Measurements from ENCODE around the gene SMIM7. TPM values are rescaled to one million over a fixed set of nuclear protein-coding genes. Genes with fewer than 3 reads are reported as not detected.

SMIM7 gene
- total RNA-seq, 1 experiment from 2014 or later = 74.4 TPM

DNA sequence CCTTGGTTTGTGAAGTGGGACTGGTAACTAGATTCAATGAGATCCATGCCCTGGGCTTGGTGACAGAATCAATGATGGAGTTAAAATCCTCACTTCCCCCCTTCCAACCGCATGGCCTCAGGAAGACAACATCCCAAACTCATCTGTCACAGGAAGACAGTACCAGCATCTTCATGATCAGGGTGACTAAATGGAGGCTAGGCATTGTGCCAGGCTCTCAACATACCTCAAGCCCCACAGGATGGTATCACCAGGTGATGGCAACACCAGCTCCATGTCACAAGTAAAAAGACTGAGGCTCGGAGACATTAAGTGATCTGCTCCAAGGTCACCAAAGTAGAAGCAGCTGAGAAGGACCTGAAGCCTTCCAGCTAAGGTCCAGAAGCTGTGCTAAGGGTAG lies 46.1 kb downstream of the SMIM7 start:
- no peak overlapping the region for H3K27ac Mint-ChIP-seq (ENCODE audit: unreplicated experiment)
- no TSS peak for BruUV-seq (replicated peaks)
- no peak overlapping the region for H3K4me3 Mint-ChIP-seq (ENCODE audit: unreplicated experiment)
- Histone ChIP-seq H3K4me3 (ENCODE audit: low read depth, low read length) (no peak overlapping the region), H3K36me3 (ENCODE audit: control insufficient read depth, insufficient read depth, low read length) (no peaks in the 10 kb centered on the region), H3K9me3 (no peaks in the 10 kb centered on the region), H3K4me1 (no peaks in the 10 kb centered on the region), H3K27me3 (replicated peaks; ENCODE audit: control insufficient read depth, insufficient read depth, low read length) (no peaks in the 10 kb centered on the region)
- TF ChIP-seq, protein P1, sequence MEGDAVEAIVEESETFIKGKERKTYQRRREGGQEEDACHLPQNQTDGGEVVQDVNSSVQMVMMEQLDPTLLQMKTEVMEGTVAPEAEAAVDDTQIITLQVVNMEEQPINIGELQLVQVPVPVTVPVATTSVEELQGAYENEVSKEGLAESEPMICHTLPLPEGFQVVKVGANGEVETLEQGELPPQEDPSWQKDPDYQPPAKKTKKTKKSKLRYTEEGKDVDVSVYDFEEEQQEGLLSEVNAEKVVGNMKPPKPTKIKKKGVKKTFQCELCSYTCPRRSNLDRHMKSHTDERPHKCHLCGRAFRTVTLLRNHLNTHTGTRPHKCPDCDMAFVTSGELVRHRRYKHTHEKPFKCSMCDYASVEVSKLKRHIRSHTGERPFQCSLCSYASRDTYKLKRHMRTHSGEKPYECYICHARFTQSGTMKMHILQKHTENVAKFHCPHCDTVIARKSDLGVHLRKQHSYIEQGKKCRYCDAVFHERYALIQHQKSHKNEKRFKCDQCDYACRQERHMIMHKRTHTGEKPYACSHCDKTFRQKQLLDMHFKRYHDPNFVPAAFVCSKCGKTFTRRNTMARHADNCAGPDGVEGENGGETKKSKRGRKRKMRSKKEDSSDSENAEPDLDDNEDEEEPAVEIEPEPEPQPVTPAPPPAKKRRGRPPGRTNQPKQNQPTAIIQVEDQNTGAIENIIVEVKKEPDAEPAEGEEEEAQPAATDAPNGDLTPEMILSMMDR (IDR thresholded peaks at IDR 0.05; ENCODE audit: insufficient read depth in 1 of 2, low read depth in 1 of 2, low read length in 1 of 2, severe bottlenecking in 1 of 2, unreplicated experiment in 1 of 2) = no peak
- H3K36me3 Mint-ChIP-seq (ENCODE audit: insufficient read depth, unreplicated experiment) = peaks cover 21% of the 10 kb centered on the region
- H3K27me3 Mint-ChIP-seq (ENCODE audit: insufficient read depth, unreplicated experiment) = no peaks in the 10 kb centered on the region
- no peak for DNase-seq
- no peaks in the 10 kb centered on the region for H3K9me3 Mint-ChIP-seq (ENCODE audit: unreplicated experiment)
- ChIA-PET CTCF (no interaction called here), POLR2A (no interaction called here)
- peaks cover 7% of the 10 kb centered on the region for H3K4me1 Mint-ChIP-seq (ENCODE audit: low read depth, unreplicated experiment)
- intact Hi-C loops (cut with micrococcal nuclease; ENCODE audit: unreplicated experiment) = no loop called here

DNA sequence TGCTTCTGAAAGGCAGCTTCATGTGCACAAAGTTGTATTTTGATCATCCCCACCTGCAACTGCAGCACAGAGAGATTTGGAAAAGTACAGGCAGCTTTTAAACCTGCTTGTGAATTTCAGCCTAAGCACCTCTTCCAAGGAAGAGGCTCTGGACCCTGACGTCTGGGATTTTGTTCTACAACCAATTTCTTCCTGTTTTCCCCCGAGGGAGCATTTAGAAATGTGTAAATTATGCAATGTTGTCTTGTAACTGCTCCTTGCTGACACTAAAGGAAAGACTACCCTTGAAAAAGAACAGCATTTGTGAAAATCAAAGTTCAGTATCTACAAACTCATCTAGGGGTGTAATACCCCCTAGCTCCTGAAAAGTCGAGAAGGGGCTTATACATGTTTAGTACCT lies 47.3 kb downstream of the SMIM7 start:
- H3K4me1 Mint-ChIP-seq (ENCODE audit: low read depth, unreplicated experiment) = peaks cover 7% of the 10 kb centered on the region
- H3K27me3 ChIP-seq (replicated peaks; ENCODE audit: control insufficient read depth, insufficient read depth, low read length) = no peaks in the 10 kb centered on the region
- H3K27me3 Mint-ChIP-seq (ENCODE audit: insufficient read depth, unreplicated experiment) = no peaks in the 10 kb centered on the region
- H3K4me1 ChIP-seq = no peaks in the 10 kb centered on the region
- H3K4me3 ChIP-seq (ENCODE audit: low read depth, low read length) = no peak overlapping the region
- H3K9me3 Mint-ChIP-seq (ENCODE audit: unreplicated experiment) = no peaks in the 10 kb centered on the region
- BruUV-seq (replicated peaks) = no TSS peak
- H3K4me3 Mint-ChIP-seq (ENCODE audit: unreplicated experiment) = no peak overlapping the region
- ChIA-PET CTCF (no interaction called here), POLR2A (no interaction called here)
- H3K36me3 Mint-ChIP-seq (ENCODE audit: insufficient read depth, unreplicated experiment) = peaks cover 19% of the 10 kb centered on the region
- DNase-seq = no peak
- no peaks in the 10 kb centered on the region for H3K36me3 ChIP-seq (ENCODE audit: control insufficient read depth, insufficient read depth, low read length)
- TF ChIP-seq, protein P1 (IDR thresholded peaks at IDR 0.05; ENCODE audit: insufficient read depth in 1 of 2, low read depth in 1 of 2, low read length in 1 of 2, severe bottlenecking in 1 of 2, unreplicated experiment in 1 of 2) = no peak
- no peak overlapping the region for H3K27ac Mint-ChIP-seq (ENCODE audit: unreplicated experiment)
- no peaks in the 10 kb centered on the region for H3K9me3 ChIP-seq
- intact Hi-C loops (cut with micrococcal nuclease; ENCODE audit: unreplicated experiment) = no loop called here

DNA sequence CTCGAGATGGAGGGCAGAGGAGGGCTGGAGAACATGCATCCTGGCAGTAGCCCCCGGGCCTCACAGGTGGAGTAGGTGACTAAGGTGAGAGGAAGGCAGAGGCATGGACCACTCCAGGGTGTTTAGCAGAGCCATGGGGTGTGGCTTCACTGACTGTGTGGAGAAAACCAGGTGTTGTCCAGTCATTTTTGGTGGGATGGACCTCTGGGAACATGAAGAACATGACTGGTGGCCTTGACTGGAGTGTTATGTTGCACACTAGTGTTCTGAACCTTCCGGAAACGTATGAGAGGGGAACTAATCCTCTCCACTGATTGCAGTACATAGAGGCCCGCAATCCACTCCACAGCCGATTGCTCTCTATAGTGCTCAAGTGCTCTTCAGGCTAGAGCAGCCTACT lies 48.8 kb downstream of the SMIM7 start:
- ChIA-PET POLR2A (no interaction called here), CTCF (no interaction called here)
- peaks cover 11% of the 10 kb centered on the region for H3K36me3 Mint-ChIP-seq (ENCODE audit: insufficient read depth, unreplicated experiment)

More for the DNA sequence above, 48.8 kb downstream of the SMIM7 start:
- Mint-ChIP-seq H3K4me1 (ENCODE audit: low read depth, unreplicated experiment) (peaks cover 7% of the 10 kb centered on the region), H3K27ac (ENCODE audit: unreplicated experiment) (no peak overlapping the region), H3K4me3 (ENCODE audit: unreplicated experiment) (no peak overlapping the region), H3K27me3 (ENCODE audit: insufficient read depth, unreplicated experiment) (no peaks in the 10 kb centered on the region), H3K9me3 (ENCODE audit: unreplicated experiment) (no peaks in the 10 kb centered on the region)
- no peaks in the 10 kb centered on the region for H3K9me3 ChIP-seq
- TF ChIP-seq, protein P1 (IDR thresholded peaks at IDR 0.05; ENCODE audit: insufficient read depth in 1 of 2, low read depth in 1 of 2, low read length in 1 of 2, severe bottlenecking in 1 of 2, unreplicated experiment in 1 of 2) = no peak
- no peak overlapping the region for H3K4me3 ChIP-seq (ENCODE audit: low read depth, low read length)
- H3K36me3 ChIP-seq (ENCODE audit: control insufficient read depth, insufficient read depth, low read length) = peaks cover 3% of the 10 kb centered on the region; the same call in 1 of the 2 replicates
- H3K27me3 ChIP-seq (replicated peaks; ENCODE audit: control insufficient read depth, insufficient read depth, low read length) = no peaks in the 10 kb centered on the region
- H3K4me1 ChIP-seq = no peaks in the 10 kb centered on the region
- DNase-seq = no peak
- no TSS peak for BruUV-seq (replicated peaks)
- intact Hi-C loops (cut with micrococcal nuclease; ENCODE audit: unreplicated experiment) = no loop called here
